Measurements from ENCODE around the gene AUNIP. TPM values are rescaled to one million over a fixed set of nuclear protein-coding genes. Genes with fewer than 3 reads are reported as not detected.

The AUNIP gene
- polyA plus RNA-seq, 6 donors from 2014 or later, result 0.15 TPM; not detected in 5

DNA sequence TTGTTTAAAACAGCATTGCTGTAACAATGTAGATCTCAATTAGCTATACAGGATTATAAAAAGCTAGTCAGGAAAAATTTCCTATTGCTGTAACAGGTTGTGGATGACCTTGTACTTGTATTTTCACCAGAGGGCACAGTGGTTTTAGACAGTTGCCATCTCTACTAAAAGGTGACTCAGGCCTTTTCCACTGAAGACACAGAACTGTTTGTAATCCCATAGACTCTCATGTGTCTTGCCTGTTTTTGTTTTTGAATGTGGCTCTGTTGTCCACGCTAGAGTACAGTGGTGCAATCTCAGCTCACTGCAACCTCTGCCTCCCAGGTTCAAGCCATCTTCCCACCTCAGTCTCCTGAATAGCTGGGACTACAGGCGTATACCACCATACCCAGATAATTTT lies 33.7 kb downstream of the AUNIP start:
- no peak for ATAC-seq (ENCODE audit: low read depth in 2 of 2)
- no peak for DNase-seq
- Mint-ChIP-seq H3K4me1 (peaks cover 18 to 25% (median 21%) of the 10 kb centered on the region in 3 donors), H3K36me3 (peaks cover 13 to 16% of the 10 kb centered on the region in 2 donors), H3K9me3 (no peaks in the 10 kb centered on the region), H3K4me3 (no peak overlapping the region), H3K27ac (no peak overlapping the region), H3K27me3 (no peaks in the 10 kb centered on the region)

DNA sequence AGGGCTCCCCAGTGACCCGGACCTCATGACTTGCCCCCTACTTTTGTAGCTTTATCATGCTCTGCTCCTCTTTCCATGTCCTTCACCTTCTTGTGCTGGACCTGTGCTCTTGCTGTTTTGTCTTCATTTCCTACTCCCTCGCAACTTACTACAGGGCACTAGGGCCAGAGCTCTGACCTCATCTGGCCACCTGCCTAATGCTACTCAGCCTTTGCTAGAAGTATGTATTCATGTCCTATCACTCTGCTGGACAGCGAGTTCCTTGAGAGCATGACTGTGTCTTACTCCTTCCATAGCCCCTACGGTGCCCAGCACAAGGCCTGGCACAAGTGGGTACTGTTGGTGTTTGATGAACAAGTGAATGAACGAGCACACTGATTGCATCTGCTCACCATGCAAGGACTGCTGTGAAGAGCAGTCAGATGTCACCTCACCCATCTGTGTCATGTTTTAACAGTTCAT lies 37.6 kb downstream of the AUNIP start:
- Mint-ChIP-seq H3K27ac (peak overlapping the region in 4 of 6 donors; percentile 19 to 96 (median 42)), H3K4me3 (peak overlapping the region; percentile 67 to 99 (median 94)), H3K27me3 (no peaks in the 10 kb centered on the region), H3K4me1 (peaks cover 34 to 43% (median 35%) of the 10 kb centered on the region in 3 donors), H3K36me3 (no peaks in the 10 kb centered on the region), H3K9me3 (no peaks in the 10 kb centered on the region)
- DNase-seq, result no peak
- ATAC-seq (ENCODE audit: low read depth in 2 of 2), result no peak

DNA sequence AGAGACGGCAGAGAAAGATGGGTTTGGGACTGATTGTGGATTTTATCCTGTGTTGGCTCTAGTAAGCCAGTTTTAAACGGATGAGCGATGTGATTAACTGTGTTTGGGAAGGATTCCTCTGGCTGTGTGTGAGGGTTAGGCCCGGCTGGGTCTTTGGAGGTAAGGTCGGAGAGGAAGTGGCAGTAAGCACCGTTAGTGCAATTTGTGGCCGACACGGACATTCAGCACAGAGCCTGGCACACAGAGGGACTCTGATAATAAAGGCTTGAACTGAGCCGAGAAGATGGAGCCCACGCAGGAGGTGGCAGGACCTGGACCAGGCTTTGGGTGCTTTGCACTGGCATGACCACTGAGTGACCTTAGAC lies 38.2 kb downstream of the AUNIP start:
- Mint-ChIP-seq H3K4me1 (peaks cover 32 to 43% (median 35%) of the 10 kb centered on the region in 3 donors), H3K9me3 (no peaks in the 10 kb centered on the region), H3K36me3 (no peaks in the 10 kb centered on the region), H3K4me3 (peak overlapping the region; percentile 85 to 99 (median 94)), H3K27ac (peak overlapping the region; percentile 81 to 97 (median 96)), H3K27me3 (no peaks in the 10 kb centered on the region)
- ATAC-seq (ENCODE audit: low read depth in 2 of 2), result no peak
- no peak for DNase-seq

DNA sequence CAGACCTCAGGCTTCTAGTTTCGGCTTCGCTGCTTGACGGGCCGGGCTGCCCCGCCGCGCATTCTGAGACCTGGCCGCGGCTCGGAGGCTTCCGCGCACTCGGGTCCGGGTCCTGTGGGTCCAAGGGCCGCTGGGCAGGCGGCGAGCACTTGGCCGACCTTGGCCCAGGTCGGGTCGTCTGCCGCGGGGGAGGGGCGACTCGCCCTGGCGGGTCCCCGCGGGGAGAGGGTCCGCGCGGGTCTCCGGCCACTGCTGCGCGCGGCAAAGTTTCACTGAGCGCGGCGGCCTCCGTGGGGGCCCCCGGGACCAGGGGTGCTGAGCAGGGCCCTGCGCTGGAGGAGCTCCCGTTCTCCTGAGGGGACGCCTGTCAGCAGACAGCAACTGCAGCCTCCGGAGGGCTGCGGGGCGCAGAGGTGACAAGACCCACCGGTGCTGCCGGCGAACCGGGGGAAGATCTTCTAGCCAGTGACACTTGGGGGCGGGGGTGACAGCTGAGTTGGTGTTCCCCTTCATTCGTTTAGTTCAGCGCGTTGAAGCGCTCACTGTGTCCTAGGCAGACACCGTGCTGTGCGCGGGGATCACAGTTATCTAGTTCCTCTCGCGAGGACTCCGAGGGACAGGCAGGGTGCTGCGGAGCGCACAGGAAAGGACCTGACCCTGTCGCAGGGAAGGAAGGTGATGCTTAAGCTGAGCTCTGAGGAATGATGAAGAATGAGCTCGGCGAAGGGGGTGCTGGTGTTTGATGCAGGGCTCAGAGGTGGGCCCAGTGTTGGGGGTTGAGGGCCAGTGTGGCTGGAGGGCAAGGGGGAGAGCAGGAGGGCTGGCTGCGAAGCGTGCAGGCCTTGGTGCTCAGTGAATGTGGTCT lies 38.8 kb downstream of the AUNIP start:
- Mint-ChIP-seq H3K27ac (peak overlapping the region; percentile 81 to 97 (median 96)), H3K4me3 (peak overlapping the region; percentile 85 to 99 (median 97))

DNA sequence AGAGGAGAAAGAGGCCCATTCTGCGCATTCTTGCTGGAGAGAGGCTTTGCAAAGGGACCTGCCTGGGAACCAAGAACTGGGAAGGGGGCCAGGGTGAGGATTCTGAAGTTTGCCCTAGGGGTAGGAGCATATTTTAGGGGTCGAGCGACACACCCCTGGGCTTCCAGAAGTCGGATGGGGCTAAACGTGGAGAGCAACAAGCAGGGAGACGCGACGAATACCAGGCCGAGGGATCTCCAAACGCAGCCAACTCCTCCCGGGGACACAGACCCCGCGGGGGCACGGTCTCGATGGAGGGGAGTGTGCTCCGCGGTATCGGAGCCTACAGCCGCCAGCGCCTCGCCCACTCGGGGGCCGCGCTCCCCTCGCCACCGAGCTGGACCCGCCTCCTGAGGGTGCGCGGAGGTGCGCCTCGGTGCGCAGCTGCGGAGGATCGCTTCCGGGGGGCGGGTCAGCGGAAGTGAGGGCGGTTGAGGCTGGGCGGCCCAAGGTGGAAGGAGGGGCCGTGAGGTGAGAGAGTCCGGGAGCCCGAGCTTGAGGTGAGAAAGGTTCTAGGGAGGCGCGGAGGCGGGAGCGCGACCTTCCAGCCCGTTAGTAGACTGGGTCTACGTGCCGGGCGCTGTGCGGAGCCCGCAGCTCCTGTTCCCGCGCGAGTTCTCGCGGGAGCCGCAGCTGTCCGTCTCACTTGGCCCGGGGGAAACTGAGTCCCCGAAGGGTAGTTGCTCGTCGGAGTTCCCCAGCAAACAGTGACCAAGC lies 39.6 kb downstream of the AUNIP start, which contains the start of gene MTFR1L:
Gene MTFR1L (plus strand): TSS at position 464 of the 756 bp plus-strand sequence. CDS start 3,151 bp downstream, outside the sequence.
- Mint-ChIP-seq H3K4me1 (peaks cover 34 to 43% (median 35%) of the 10 kb centered on the region in 3 donors), H3K27ac (peak within 1 kb of the TSS; percentile 81 to 97 (median 96)), H3K4me3 (peak within 1 kb of the TSS; percentile 85 to 99 (median 97)), H3K36me3 (no peaks in the 10 kb centered on the region), H3K27me3 (no peaks in the 10 kb centered on the region), H3K9me3 (no peaks in the 10 kb centered on the region)
- ATAC-seq (ENCODE audit: low read depth in 2 of 2) (peak; percentile 83 to 87), DNase-seq (peak; percentile 90)

More for the DNA sequence above, 38.8 kb downstream of the AUNIP start:
- Mint-ChIP-seq H3K27me3 (no peaks in the 10 kb centered on the region), H3K9me3 (no peaks in the 10 kb centered on the region), H3K36me3 (no peaks in the 10 kb centered on the region), H3K4me1 (peaks cover 31 to 43% (median 35%) of the 10 kb centered on the region in 3 donors)
- DNase-seq (peak; percentile 57), ATAC-seq (ENCODE audit: low read depth in 2 of 2) (peak; percentile 72 to 76)

DNA sequence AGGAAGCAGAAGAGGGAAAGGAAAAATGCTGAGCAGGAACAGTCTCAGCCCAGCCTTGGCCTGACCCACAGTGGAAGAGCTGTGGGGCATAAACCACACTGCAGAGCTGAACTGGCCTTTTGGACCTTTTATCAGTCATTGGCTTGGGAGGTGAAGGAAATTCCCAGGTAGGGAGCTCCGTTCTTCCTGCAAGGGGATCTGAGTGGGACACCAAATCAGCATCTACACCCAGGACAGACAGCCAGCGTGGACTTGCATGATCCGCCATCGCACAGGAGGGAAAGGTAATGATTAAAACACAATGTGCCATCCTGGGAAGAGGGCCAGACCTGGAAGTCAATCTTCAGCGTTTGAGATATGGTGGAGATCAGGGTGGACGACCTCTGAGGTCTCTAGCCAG lies 40.7 kb downstream of the AUNIP start:
- Mint-ChIP-seq H3K4me1 (peaks cover 34 to 37% (median 35%) of the 10 kb centered on the region in 3 donors), H3K36me3 (no peaks in the 10 kb centered on the region), H3K27ac (peak overlapping the region in 4 of 6 donors; percentile 7 to 96 (median 15)), H3K27me3 (no peaks in the 10 kb centered on the region), H3K9me3 (no peaks in the 10 kb centered on the region), H3K4me3 (peak overlapping the region; percentile 85 to 99 (median 94))
- DNase-seq (no peak), ATAC-seq (ENCODE audit: low read depth in 2 of 2) (no peak)

DNA sequence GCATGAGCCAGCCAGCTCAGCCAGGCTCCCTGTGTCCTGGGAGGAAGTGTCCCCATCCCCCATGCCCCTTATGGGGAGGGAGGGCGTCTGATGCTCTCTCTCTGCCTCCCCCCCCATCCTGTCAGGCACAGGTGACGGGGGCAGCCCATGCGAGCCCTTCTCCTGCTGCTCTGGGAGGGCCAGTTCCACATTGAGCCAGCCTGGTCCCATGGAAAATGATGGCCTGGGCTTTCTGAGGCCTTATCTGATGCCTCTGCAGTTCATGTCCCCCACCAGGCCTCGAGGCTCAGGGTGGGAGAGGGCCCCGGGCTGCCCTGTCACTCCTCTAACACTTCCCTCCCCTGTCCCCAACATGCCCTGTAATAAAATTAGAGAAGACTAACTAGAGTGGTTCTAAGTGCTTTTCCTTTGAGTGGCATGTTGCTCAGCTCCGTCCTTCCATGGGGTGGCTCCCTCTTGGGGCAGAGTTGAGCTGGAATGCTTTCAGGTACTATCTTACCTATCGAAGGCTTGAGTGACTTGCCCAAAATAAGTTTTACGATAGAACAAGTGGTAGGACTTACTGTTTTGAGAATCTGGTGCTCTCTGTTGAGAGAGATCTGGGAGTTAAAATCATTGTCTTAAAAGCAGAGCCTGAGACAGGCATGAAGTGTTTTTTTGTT lies 41.3 kb downstream of the AUNIP start:
- Mint-ChIP-seq H3K9me3 (no peaks in the 10 kb centered on the region), H3K4me1 (peaks cover 34 to 37% (median 35%) of the 10 kb centered on the region in 3 donors), H3K27me3 (no peaks in the 10 kb centered on the region), H3K27ac (peak overlapping the region in 5 of 6 donors; percentile 7 to 59 (median 20)), H3K4me3 (peak overlapping the region; percentile 83 to 99 (median 92)), H3K36me3 (no peaks in the 10 kb centered on the region)
- no peak for ATAC-seq (ENCODE audit: low read depth in 2 of 2)
- DNase-seq, result no peak

DNA sequence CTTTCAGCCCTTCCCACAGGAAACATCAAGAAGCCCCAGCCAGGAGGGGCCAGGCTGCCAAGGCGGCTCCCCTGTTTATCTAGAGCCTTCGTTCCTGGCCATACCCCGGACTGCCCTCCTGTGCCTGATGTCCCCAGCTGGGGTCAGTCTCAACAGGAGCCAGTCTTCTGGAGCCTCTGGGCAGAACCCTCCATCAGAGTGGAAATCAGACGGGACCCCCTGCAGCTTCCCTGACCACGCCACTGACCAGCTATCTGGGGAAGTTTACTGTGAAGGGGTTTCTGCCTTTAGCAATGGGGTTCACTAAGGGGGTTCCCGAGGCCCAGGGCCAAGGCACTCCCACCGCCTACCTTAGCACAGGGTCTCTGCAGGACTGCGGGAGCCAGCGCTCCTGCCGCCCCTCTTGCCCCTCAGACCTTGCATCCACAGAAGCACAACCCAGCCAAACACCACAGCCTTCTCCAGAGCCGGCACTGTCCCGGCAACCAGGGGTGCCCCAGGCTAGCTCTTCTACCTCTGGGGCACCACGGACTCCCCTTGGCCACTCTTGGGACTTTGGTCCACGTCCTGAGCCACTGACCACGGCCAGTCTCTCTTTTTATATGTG lies 43.0 kb downstream of the AUNIP start:
- H3K4me1 Mint-ChIP-seq, result peaks cover 23 to 25% (median 24%) of the 10 kb centered on the region in 3 donors
- no peaks in the 10 kb centered on the region for H3K27me3 Mint-ChIP-seq
- no peaks in the 10 kb centered on the region for H3K9me3 Mint-ChIP-seq
- no peak overlapping the region for H3K27ac Mint-ChIP-seq
- no peak for DNase-seq
- ATAC-seq (ENCODE audit: low read depth in 2 of 2), result no peak
- peak overlapping the region in 1 of 8 donors; percentile 18 for H3K4me3 Mint-ChIP-seq
- H3K36me3 Mint-ChIP-seq, result no peaks in the 10 kb centered on the region

DNA sequence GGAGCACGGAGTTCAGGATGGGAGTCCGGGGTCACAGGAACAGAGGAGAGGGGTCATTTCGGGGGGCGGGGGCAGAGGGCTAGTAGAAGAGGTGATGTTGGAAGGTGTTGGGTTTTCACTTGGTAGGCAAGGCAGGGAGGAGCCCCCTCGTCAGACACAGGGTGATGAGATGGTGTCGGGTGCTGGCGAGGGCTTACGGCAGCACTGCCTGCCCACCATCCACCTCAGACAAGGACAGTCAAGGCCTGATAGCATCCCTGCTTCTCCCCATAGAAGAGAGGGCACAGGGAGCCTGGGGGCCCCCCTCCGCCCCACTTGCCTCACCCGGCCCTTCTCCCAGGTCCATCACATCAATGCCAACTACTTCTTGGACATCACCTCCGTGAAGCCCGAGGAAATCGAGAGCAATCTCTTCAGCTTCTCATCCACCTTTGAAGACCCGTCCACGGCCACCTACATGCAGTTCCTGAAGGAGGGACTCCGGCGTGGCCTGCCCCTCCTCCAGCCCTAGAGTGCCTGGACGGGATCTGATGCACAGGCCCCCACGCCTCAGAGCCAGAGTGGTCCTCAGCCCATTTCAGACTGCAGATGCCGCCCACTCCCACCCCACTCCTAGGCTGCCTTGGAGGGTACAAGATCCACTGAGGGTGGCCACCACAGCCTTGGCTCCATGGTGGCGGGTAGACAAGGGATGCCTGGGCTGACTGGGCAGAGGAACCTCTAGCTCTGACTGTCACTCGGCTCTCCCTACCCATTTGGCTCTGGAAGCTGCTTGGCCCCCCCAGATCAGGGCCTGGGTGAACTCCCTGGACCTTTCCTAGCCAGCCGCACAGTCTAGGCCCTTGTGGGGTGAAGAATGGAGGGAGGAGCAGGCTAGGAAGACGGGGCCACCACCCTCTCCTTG lies 43.8 kb downstream of the AUNIP start:
- Mint-ChIP-seq H3K27ac (peak overlapping the region in 1 of 6 donors; percentile 22), H3K27me3 (no peaks in the 10 kb centered on the region), H3K36me3 (no peaks in the 10 kb centered on the region), H3K9me3 (no peaks in the 10 kb centered on the region), H3K4me1 (peaks cover 15 to 24% (median 24%) of the 10 kb centered on the region in 3 donors), H3K4me3 (peak overlapping the region in 2 of 8 donors; percentile 3 to 8)
- DNase-seq, result no peak
- no peak for ATAC-seq (ENCODE audit: low read depth in 2 of 2)

DNA sequence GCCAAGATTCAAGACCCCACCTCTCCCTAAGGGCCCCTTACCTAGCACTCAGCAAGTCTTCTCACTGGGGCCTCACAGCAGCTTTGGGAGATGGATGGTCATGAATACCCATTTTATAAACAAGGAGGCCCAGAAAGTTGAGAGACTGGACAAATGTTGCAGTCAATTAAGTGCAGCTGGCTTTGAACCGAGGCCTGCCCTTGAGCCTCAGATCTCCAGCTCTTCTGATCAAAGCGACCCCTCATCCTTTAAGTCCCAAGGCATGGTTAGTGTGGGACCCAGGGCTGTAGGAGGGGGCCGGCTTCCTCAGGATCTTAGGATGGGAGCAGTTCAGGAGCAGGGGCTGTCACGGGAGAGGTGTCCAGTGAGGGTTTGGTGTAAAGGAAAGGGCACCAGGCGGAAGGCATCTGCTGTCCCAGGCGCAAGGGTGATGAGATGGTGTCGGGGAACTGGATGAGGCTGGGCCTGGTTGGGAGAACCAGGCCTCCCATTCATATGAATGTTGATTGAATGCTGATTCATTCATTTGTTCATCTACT lies 44.6 kb downstream of the AUNIP start:
- H3K27ac Mint-ChIP-seq, result peak overlapping the region in 1 of 6 donors; percentile 47
- no peaks in the 10 kb centered on the region for H3K27me3 Mint-ChIP-seq
- no peaks in the 10 kb centered on the region for H3K36me3 Mint-ChIP-seq
- peaks cover 19 to 32% (median 31%) of the 10 kb centered on the region in 3 donors for H3K4me1 Mint-ChIP-seq
- H3K4me3 Mint-ChIP-seq, result peak overlapping the region in 1 of 8 donors; percentile 19
- no peak for DNase-seq
- H3K9me3 Mint-ChIP-seq, result no peaks in the 10 kb centered on the region
- no peak for ATAC-seq (ENCODE audit: low read depth in 2 of 2)

DNA sequence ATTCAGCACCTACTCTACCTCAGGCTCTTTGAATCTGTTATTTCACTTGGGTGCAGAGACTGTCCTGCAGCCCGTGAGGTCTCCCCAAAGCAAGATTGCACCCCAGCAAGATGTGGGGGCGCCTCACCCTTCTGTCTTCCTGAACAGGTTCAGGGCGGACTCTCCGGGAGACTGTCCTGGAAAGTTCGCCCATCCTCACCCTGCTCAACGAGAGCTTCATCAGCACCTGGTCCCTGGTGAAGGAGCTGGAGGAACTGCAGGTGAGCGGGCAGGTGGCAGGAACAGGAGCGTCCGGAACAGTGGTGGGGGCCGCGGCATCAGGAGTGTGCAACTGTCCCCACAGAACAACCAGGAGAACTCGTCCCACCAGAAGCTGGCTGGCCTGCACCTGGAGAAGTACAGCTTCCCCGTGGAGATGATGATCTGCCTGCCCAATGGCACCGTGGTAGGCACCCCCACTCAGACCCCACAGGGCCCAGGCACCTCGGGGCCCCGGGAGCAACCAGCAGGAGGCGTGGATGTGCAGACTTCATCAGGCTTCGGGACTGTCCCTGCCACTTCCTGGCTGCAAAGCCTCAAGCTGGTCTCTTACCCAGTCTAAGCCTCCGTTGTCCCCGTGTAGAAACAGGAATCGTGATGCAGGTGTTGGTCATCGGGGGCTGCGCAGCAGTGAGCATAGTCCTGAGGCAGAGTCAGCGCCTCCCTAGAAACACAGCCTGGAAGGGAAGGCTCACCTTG lies 45.4 kb downstream of the AUNIP start:
- Mint-ChIP-seq H3K27me3 (no peaks in the 10 kb centered on the region), H3K36me3 (no peaks in the 10 kb centered on the region), H3K4me1 (peaks cover 19 to 31% (median 30%) of the 10 kb centered on the region in 3 donors), H3K27ac (no peak overlapping the region), H3K9me3 (no peaks in the 10 kb centered on the region), H3K4me3 (no peak overlapping the region)
- ATAC-seq (ENCODE audit: low read depth in 2 of 2) (no peak), DNase-seq (no peak)

Data from naive B cell (primary cell).